CD4-positive, alpha-beta memory T cell (primary cell): ENCODE results near the gene AP2A2. TPM values are rescaled to one million over a fixed set of nuclear protein-coding genes. Genes with fewer than 3 reads are reported as not detected.
"Not testable (repeated sequence)": the region's sequence is repeated elsewhere in the genome, so short reads cannot be mapped to it uniquely, and the experiment has no call there.

Experiments used
- CTCF ChIA-PET: fragments of 350-600 bp; sonication (Branson Sonifier 250); formaldehyde crosslinking; loops from one replicate; lab custom pipeline; 2021; ENCODE audit warnings: inconsistent platforms; ENCODE audit not compliant: partially characterized antibody; lab: Charles Lee
- POLR2A ChIA-PET: fragments of 350-600 bp; sonication (Branson Sonifier 250); formaldehyde crosslinking; loops from one replicate; lab custom pipeline; 2021; ENCODE audit not compliant: partially characterized antibody; lab: Charles Lee
- DNase-seq, 5 donors: peaks; one replicate each; pipeline versions ENCODE4 v3.0.0 to v3.0.0-alpha.2; 2020 to 2022; ENCODE audit warnings: mixed read lengths in 1 of 5
- H3K27ac ChIP-seq: one replicate; pipeline ENCODE4 v1.7.0; 2013; ENCODE audit warnings: low read depth, low read length
- H3K27me3 ChIP-seq: 2 replicates; pipeline ENCODE4 v1.7.0; 2013; ENCODE audit warnings: mild to moderate bottlenecking, low read length, moderate library complexity; ENCODE audit not compliant: insufficient read depth
- H3K36me3 ChIP-seq: 2 replicates; pipeline ENCODE4 v1.7.0; 2013; ENCODE audit warnings: mild to moderate bottlenecking, low read length, moderate library complexity; ENCODE audit not compliant: insufficient read depth
- H3K4me1 ChIP-seq: 2 replicates; pipeline ENCODE4 v1.7.0; 2013; ENCODE audit warnings: mild to moderate bottlenecking, low read length, moderate library complexity; ENCODE audit not compliant: insufficient read depth
- H3K4me3 ChIP-seq, 2 donors: one replicate each; pipeline ENCODE4 v1.7.0; 2013; ENCODE audit warnings: low read length in 2 of 2, mild to moderate bottlenecking in 1 of 2
- H3K9me3 ChIP-seq, 2 donors: one replicate each; pipeline ENCODE4 v1.7.0; 2013; ENCODE audit warnings: low read length in 2 of 2, control low read depth in 1 of 2; ENCODE audit not compliant: control insufficient read depth in 1 of 2
- H3K27ac Mint-ChIP-seq, 7 donors: one replicate each; pipeline ENCODE4 v1.8.0; 2020 to 2021; ENCODE audit warnings: mixed read lengths in 7 of 7, mild to moderate bottlenecking in 6 of 7, inconsistent platforms in 3 of 7, moderate library complexity in 3 of 7
- H3K27me3 Mint-ChIP-seq, 2 donors: one replicate each; pipeline ENCODE4 v1.8.0; 2020 to 2021; ENCODE audit warnings: mixed read lengths in 2 of 2
- H3K36me3 Mint-ChIP-seq, 2 donors: one replicate each; pipeline ENCODE4 v1.8.0; 2020 to 2021; ENCODE audit warnings: mixed read lengths in 2 of 2, inconsistent platforms in 1 of 2, mild to moderate bottlenecking in 1 of 2
- H3K4me1 Mint-ChIP-seq, 4 donors: one replicate each; pipeline ENCODE4 v1.8.0; 2020 to 2021; ENCODE audit warnings: mixed read lengths in 4 of 4, mild to moderate bottlenecking in 1 of 4
- H3K4me3 Mint-ChIP-seq, 8 donors: one replicate each; pipeline ENCODE4 v1.8.0; 2020 to 2021; ENCODE audit warnings: mixed read lengths in 8 of 8, mild to moderate bottlenecking in 7 of 8, moderate library complexity in 6 of 8, inconsistent platforms in 3 of 8
- H3K9me3 Mint-ChIP-seq, 8 donors: one replicate each; pipeline ENCODE4 v1.8.0; 2020 to 2021; ENCODE audit warnings: mixed read lengths in 8 of 8, mild to moderate bottlenecking in 5 of 8, inconsistent platforms in 3 of 8, moderate library complexity in 1 of 8
- intact Hi-C: fragments of 100-400 bp; cut with micrococcal nuclease; formaldehyde crosslinking; loops from one replicate; pipeline ENCODE4 v1.15.1; 2023
- polyA plus RNA-seq, 2 donors: library from polyadenylated mRNA; unstranded; fragments of 300-500 nt; fragmentation: Illumina TruSeq; gene quantifications; one replicate each; pipeline ENCODE4 v1.2.3, GENCODE V29; 2021
- total RNA-seq, 2 experiments: library from RNA; stranded (reverse); gene quantifications; one replicate each; pipeline ENCODE4 v1.2.3, GENCODE V29; 2021

Gene AP2A2
- total and polyA plus RNA-seq, 4 experiments from 2014 or later, result 5.1 to 87.4 (median 47.9) TPM

GRCh38 chr11:1014276-1014675 lies 88.6 kb downstream of the AP2A2 start:
- CTCF ChIA-PET, result no interaction called here
- no peaks in the 10 kb centered on the region for H3K27me3 Mint-ChIP-seq
- H3K36me3 ChIP-seq, result peaks cover 17% of the 10 kb centered on the region
- intact Hi-C loops, result no loop called here
- H3K9me3 ChIP-seq, result no peaks in the 10 kb centered on the region
- H3K27ac ChIP-seq, result no peak overlapping the region
- no peak overlapping the region for H3K4me3 ChIP-seq
- no peaks in the 10 kb centered on the region for H3K27me3 ChIP-seq
- H3K4me1 ChIP-seq, result no peaks in the 10 kb centered on the region
- POLR2A ChIA-PET, result no interaction called here
- no peak overlapping the region for H3K4me3 Mint-ChIP-seq
- H3K9me3 Mint-ChIP-seq, result peaks cover 0 to 3% (median 0%) of the 10 kb centered on the region in 8 donors
- DNase-seq, result no peak
- H3K27ac Mint-ChIP-seq, result no peak overlapping the region
- peaks cover 17 to 27% (median 23%) of the 10 kb centered on the region in 4 donors for H3K4me1 Mint-ChIP-seq
- peaks cover 17 to 27% of the 10 kb centered on the region in 2 donors for H3K36me3 Mint-ChIP-seq

- no peaks in the 10 kb centered on the region for H3K9me3 ChIP-seq
- no peak for DNase-seq
- Mint-ChIP-seq H3K27ac (no peak overlapping the region), H3K27me3 (no peaks in the 10 kb centered on the region), H3K4me3 (no peak overlapping the region), H3K36me3 (peaks cover 12 to 21% of the 10 kb centered on the region in 2 donors), H3K9me3 (peaks cover 0 to 3% (median 0%) of the 10 kb centered on the region in 8 donors), H3K4me1 (peaks cover 17 to 27% (median 23%) of the 10 kb centered on the region in 4 donors)
- POLR2A ChIA-PET, result no interaction called here
- no peak overlapping the region for H3K4me3 ChIP-seq
- H3K4me1 ChIP-seq, result no peaks in the 10 kb centered on the region
- H3K36me3 ChIP-seq, result peaks cover 11% of the 10 kb centered on the region
- H3K27ac ChIP-seq, result no peak overlapping the region
- H3K27me3 ChIP-seq, result no peaks in the 10 kb centered on the region
- CTCF ChIA-PET, result no interaction called here
- intact Hi-C loops, result no loop called here
Observed at GRCh38 chr11:1015064-1015463, 89.4 kb downstream of the AP2A2 start.

GRCh38 chr11:1015826-1016545 lies 90.3 kb downstream of the AP2A2 start:
- peaks cover 3 to 12% of the 10 kb centered on the region in 2 donors for H3K36me3 Mint-ChIP-seq
- H3K4me1 Mint-ChIP-seq, result peaks cover 17 to 27% (median 23%) of the 10 kb centered on the region in 4 donors
- intact Hi-C loops, result no loop called here
- Histone ChIP-seq H3K4me3 (no peak overlapping the region), H3K36me3 (peaks cover 2% of the 10 kb centered on the region), H3K27ac (no peak overlapping the region), H3K4me1 (no peaks in the 10 kb centered on the region), H3K9me3 (no peaks in the 10 kb centered on the region), H3K27me3 (no peaks in the 10 kb centered on the region)
- no peak overlapping the region for H3K4me3 Mint-ChIP-seq
- ChIA-PET CTCF (no interaction called here), POLR2A (no interaction called here)
- no peak for DNase-seq
- peaks cover 0 to 3% (median 0%) of the 10 kb centered on the region in 8 donors for H3K9me3 Mint-ChIP-seq
- no peaks in the 10 kb centered on the region for H3K27me3 Mint-ChIP-seq
- H3K27ac Mint-ChIP-seq, result no peak overlapping the region

GRCh38 chr11:1016610-1017126 lies 91.0 kb downstream of the AP2A2 start:
- H3K4me3 ChIP-seq, H3K36me3 Mint-ChIP-seq, H3K27ac ChIP-seq, intact Hi-C loops, H3K4me3 Mint-ChIP-seq, H3K27me3 Mint-ChIP-seq, CTCF ChIA-PET, H3K9me3 ChIP-seq, H3K9me3 Mint-ChIP-seq, POLR2A ChIA-PET, H3K4me1 ChIP-seq, DNase-seq, H3K27me3 ChIP-seq, H3K36me3 ChIP-seq: not testable (repeated sequence)
- Mint-ChIP-seq H3K4me1 (peaks cover 17 to 27% (median 23%) of the 10 kb centered on the region in 4 donors), H3K27ac (peak overlapping the region in 4 of 7 donors; percentile 0 to 30 (median 12))

GRCh38 chr11:1017269-1018005 lies 91.8 kb downstream of the AP2A2 start:
- Mint-ChIP-seq H3K36me3 (no peaks in the 10 kb centered on the region), H3K27me3 (no peaks in the 10 kb centered on the region), H3K9me3 (peaks cover 0 to 3% (median 0%) of the 10 kb centered on the region in 8 donors), H3K27ac (peak overlapping the region in 2 of 7 donors; percentile 14 to 56), H3K4me1 (peaks cover 17 to 27% (median 23%) of the 10 kb centered on the region in 4 donors), H3K4me3 (no peak overlapping the region)
- no peak overlapping the region for H3K4me3 ChIP-seq
- CTCF ChIA-PET, result no interaction called here
- no peaks in the 10 kb centered on the region for H3K9me3 ChIP-seq
- H3K27ac ChIP-seq, result no peak overlapping the region
- no peaks in the 10 kb centered on the region for H3K27me3 ChIP-seq
- POLR2A ChIA-PET, result no interaction called here
- no peaks in the 10 kb centered on the region for H3K36me3 ChIP-seq
- DNase-seq, result no peak
- H3K4me1 ChIP-seq, result no peaks in the 10 kb centered on the region
- intact Hi-C loops, result no loop called here

- Histone ChIP-seq H3K36me3 (no peaks in the 10 kb centered on the region), H3K27ac (no peak overlapping the region), H3K27me3 (no peaks in the 10 kb centered on the region), H3K4me1 (no peaks in the 10 kb centered on the region), H3K9me3 (no peaks in the 10 kb centered on the region), H3K4me3 (no peak overlapping the region)
- no peak overlapping the region for H3K4me3 Mint-ChIP-seq
- H3K36me3 Mint-ChIP-seq, result peaks cover 0 to 5% of the 10 kb centered on the region in 2 donors
- ChIA-PET CTCF (no interaction called here), POLR2A (no interaction called here)
- peaks cover 0 to 4% (median 0%) of the 10 kb centered on the region in 8 donors for H3K9me3 Mint-ChIP-seq
- peak overlapping the region in 1 of 7 donors; percentile 25 for H3K27ac Mint-ChIP-seq
- DNase-seq, result no peak
- no peaks in the 10 kb centered on the region for H3K27me3 Mint-ChIP-seq
- intact Hi-C loops, result no loop called here
- H3K4me1 Mint-ChIP-seq, result peaks cover 17 to 32% (median 25%) of the 10 kb centered on the region in 4 donors
Observed at GRCh38 chr11:1018091-1018490, 92.4 kb downstream of the AP2A2 start.

GRCh38 chr11:1019321-1019910 lies 93.7 kb downstream of the AP2A2 start:
- no peaks in the 10 kb centered on the region for H3K27me3 ChIP-seq
- POLR2A ChIA-PET, result no interaction called here
- H3K27ac ChIP-seq, result no peak overlapping the region
- H3K9me3 Mint-ChIP-seq, result peaks cover 0 to 5% (median 0%) of the 10 kb centered on the region in 8 donors
- no peaks in the 10 kb centered on the region for H3K9me3 ChIP-seq
- no peaks in the 10 kb centered on the region for H3K27me3 Mint-ChIP-seq
- H3K4me1 ChIP-seq, result no peaks in the 10 kb centered on the region
- H3K36me3 Mint-ChIP-seq, result peaks cover 0 to 5% of the 10 kb centered on the region in 2 donors
- CTCF ChIA-PET, result no interaction called here
- no peak for DNase-seq
- no peak overlapping the region for H3K4me3 ChIP-seq
- intact Hi-C loops, result no loop called here
- no peaks in the 10 kb centered on the region for H3K36me3 ChIP-seq
- H3K4me1 Mint-ChIP-seq, result peaks cover 17 to 33% (median 25%) of the 10 kb centered on the region in 4 donors
- H3K4me3 Mint-ChIP-seq, result no peak overlapping the region
- no peak overlapping the region for H3K27ac Mint-ChIP-seq
